Stimulated activated naive B cell treated with anti-CD40 and anti-IgM and Interleukin-4, amounts not matched to agents 10 μg/mL and 1 μg/mL and 100 μg/mL, for 72 hours (primary cell): Measurements from ENCODE around the gene NUCB2.

Experiments
- ATAC-seq, 2 donors: fragments of 150-1000 bp; cut with Tn5 transposase; replicated peaks; 2 replicates each; pipeline ENCODE4 v1.10.0; 2021; ENCODE audit warnings: moderate library complexity in 1 of 2
- DNase-seq: peaks from one replicate; pipeline ENCODE4 v3.0.0; 2021
- H3K27ac Mint-ChIP-seq: one replicate; pipeline ENCODE4 v1.8.0; 2022; ENCODE audit warnings: mild to moderate bottlenecking, mixed read lengths
- H3K27me3 Mint-ChIP-seq, 2 donors: one replicate each; pipeline ENCODE4 v1.8.0; 2022; ENCODE audit warnings: mixed read lengths in 2 of 2
- H3K36me3 Mint-ChIP-seq, 2 donors: one replicate each; pipeline ENCODE4 v1.8.0; 2022; ENCODE audit warnings: mixed read lengths in 2 of 2, mild to moderate bottlenecking in 1 of 2
- H3K4me1 Mint-ChIP-seq, 2 donors: one replicate each; pipeline ENCODE4 v1.8.0; 2022; ENCODE audit warnings: mixed read lengths in 2 of 2, mild to moderate bottlenecking in 1 of 2
- H3K4me3 Mint-ChIP-seq, 2 donors: one replicate each; pipeline ENCODE4 v1.8.0; 2022; ENCODE audit warnings: mild to moderate bottlenecking in 2 of 2, mixed read lengths in 2 of 2, moderate library complexity in 1 of 2
- H3K9me3 Mint-ChIP-seq, 2 donors: one replicate each; pipeline ENCODE4 v1.8.0; 2022; ENCODE audit warnings: mixed read lengths in 2 of 2, mild to moderate bottlenecking in 1 of 2

The NUCB2 gene

DNA sequence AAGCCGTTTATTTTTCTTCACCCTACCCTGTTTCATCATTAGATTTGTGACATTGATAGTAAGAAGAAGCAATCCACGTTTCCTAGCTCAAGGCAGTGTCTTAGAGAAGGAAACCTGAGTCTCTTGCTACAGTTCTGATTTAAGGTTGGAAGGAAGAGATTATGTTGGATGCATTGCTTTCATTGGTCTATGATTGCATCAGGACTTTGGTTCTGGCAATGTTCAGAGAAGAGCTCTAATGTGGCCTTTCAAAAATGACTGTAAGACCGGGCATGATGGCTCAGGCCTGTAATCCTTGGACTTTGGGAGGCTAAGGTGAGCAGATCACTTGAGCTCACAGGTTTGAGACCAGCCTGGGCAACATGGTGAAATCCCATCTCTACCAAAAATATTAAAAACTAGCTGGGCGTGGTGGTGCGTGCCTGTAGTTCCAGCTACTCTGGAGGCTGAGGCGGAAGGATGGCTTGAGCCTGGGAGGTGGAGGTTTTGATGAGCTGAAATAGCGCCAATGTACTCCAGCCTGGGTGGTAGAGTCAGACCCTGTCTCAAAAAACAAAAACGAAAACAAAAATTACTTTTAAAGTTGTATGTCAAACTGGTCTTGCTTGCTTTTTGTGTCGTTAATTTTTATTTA lies 4.1 kb downstream of the NUCB2 start:
- no peaks in the 10 kb centered on the region for H3K9me3 Mint-ChIP-seq
- no peak overlapping the region for H3K4me3 Mint-ChIP-seq
- no peak overlapping the region for H3K27ac Mint-ChIP-seq
- DNase-seq = no peak
- peaks cover 0 to 4% of the 10 kb centered on the region in 2 donors for H3K36me3 Mint-ChIP-seq
- H3K27me3 Mint-ChIP-seq = no peaks in the 10 kb centered on the region
- no peak for ATAC-seq
- H3K4me1 Mint-ChIP-seq = peaks cover 10 to 29% of the 10 kb centered on the region in 2 donors

DNA sequence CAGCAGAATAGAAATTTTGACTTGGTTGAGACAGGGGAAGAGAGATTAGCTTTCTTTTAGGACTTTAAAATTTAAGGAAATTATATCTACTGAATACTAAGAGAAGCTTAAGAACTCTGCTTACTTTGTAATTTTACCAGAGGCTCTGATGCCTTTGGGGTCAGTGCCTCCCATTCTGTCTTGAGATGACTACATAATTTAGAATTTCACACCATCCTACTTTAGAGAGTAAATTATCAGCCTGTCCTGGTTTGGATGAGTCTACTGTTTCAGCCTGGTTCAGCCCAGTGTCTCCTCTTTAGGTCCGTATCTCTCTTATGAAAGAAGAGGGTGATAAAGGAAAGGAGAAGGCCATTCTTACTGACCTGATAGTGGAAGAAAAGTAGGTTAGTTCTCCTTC lies 9.8 kb downstream of the NUCB2 start:
- peaks cover 4 to 8% of the 10 kb centered on the region in 2 donors for H3K36me3 Mint-ChIP-seq
- DNase-seq (no peak), ATAC-seq (no peak)
- no peaks in the 10 kb centered on the region for H3K27me3 Mint-ChIP-seq
- H3K4me3 Mint-ChIP-seq = no peak overlapping the region
- H3K27ac Mint-ChIP-seq = no peak overlapping the region
- no peaks in the 10 kb centered on the region for H3K4me1 Mint-ChIP-seq
- no peaks in the 10 kb centered on the region for H3K9me3 Mint-ChIP-seq

- no peak overlapping the region for H3K27ac Mint-ChIP-seq
- peaks cover 4 to 8% of the 10 kb centered on the region in 2 donors for H3K36me3 Mint-ChIP-seq
- H3K27me3 Mint-ChIP-seq = no peaks in the 10 kb centered on the region
- H3K4me3 Mint-ChIP-seq = no peak overlapping the region
- ATAC-seq (no peak), DNase-seq (no peak)
- H3K9me3 Mint-ChIP-seq = no peaks in the 10 kb centered on the region
- H3K4me1 Mint-ChIP-seq = no peaks in the 10 kb centered on the region
Measured at GRCh38 chr11:17287058-17287457, 10.5 kb downstream of the NUCB2 start.

GRCh38 chr11:17291710-17292109 lies 15.2 kb downstream of the NUCB2 start:
- DNase-seq (no peak), ATAC-seq (no peak)
- no peak overlapping the region for H3K4me3 Mint-ChIP-seq
- no peak overlapping the region for H3K27ac Mint-ChIP-seq
- no peaks in the 10 kb centered on the region for H3K27me3 Mint-ChIP-seq
- no peaks in the 10 kb centered on the region for H3K9me3 Mint-ChIP-seq
- peaks cover 4% of the 10 kb centered on the region in 2 donors for H3K36me3 Mint-ChIP-seq
- peaks cover 2 to 16% of the 10 kb centered on the region in 2 donors for H3K4me1 Mint-ChIP-seq

DNA sequence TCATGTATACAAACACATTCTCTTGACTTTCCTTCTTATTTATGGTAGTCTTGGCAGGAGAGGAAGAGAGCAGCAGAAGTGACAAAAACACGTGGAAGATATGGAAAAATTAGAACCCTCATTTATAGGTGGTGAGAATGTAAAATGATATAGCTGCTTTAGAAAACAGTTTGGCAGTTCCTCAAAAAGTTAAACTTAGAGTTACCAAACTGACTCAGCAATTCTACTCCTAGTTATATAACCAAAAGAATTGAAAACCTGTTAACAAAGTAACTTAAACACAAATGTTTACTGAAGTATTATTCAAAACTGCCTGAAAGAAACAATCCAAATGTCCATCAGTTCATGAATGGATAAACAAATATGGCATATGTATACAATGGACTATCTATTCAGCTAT lies 16.8 kb downstream of the NUCB2 start:
- no peak for DNase-seq
- no peaks in the 10 kb centered on the region for H3K9me3 Mint-ChIP-seq
- H3K27ac Mint-ChIP-seq = no peak overlapping the region
- peaks cover 2 to 16% of the 10 kb centered on the region in 2 donors for H3K4me1 Mint-ChIP-seq
- ATAC-seq = no peak
- H3K4me3 Mint-ChIP-seq = no peak overlapping the region
- no peaks in the 10 kb centered on the region for H3K27me3 Mint-ChIP-seq
- peaks cover 4 to 8% of the 10 kb centered on the region in 2 donors for H3K36me3 Mint-ChIP-seq

DNA sequence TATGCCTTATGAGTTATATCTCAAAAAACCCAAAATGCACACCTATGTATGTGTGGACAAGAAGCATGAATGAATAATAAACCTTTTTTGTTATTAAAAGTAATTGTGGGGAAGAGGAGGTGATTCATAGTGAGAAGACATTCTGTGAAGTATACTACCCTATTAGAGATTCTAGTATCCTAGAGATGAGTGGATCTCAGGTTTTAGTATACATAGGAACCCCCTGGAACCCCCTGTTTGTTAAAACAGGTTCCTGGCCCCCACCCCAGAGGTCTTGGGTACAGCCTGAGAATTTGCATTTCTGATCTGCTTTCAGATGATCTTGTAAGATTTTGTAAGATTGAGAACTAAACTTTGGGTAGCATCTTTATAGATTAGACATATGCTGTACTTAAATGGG lies 17.5 kb downstream of the NUCB2 start:
- ATAC-seq (peak; percentile 77 to 91), DNase-seq (no peak)
- Mint-ChIP-seq H3K27ac (peak overlapping the region; percentile 60), H3K9me3 (no peaks in the 10 kb centered on the region), H3K36me3 (peaks cover 4 to 10% of the 10 kb centered on the region in 2 donors), H3K27me3 (no peaks in the 10 kb centered on the region), H3K4me1 (peaks cover 2 to 16% of the 10 kb centered on the region in 2 donors), H3K4me3 (no peak overlapping the region)

- H3K9me3 Mint-ChIP-seq = no peaks in the 10 kb centered on the region
- ATAC-seq = peak in 1 of 2 donors; percentile 28
- no peak for DNase-seq
- H3K4me1 Mint-ChIP-seq = peaks cover 2 to 16% of the 10 kb centered on the region in 2 donors
- H3K4me3 Mint-ChIP-seq = no peak overlapping the region
- no peak overlapping the region for H3K27ac Mint-ChIP-seq
- H3K36me3 Mint-ChIP-seq = peaks cover 0 to 7% of the 10 kb centered on the region in 2 donors
- H3K27me3 Mint-ChIP-seq = no peaks in the 10 kb centered on the region
Measured at GRCh38 chr11:17296852-17297559, 20.5 kb downstream of the NUCB2 start.

GRCh38 chr11:17298302-17298701 lies 21.8 kb downstream of the NUCB2 start:
- DNase-seq (no peak), ATAC-seq (peak; percentile 39 to 70)
- Mint-ChIP-seq H3K4me3 (no peak overlapping the region), H3K9me3 (no peaks in the 10 kb centered on the region), H3K27me3 (no peaks in the 10 kb centered on the region), H3K36me3 (peaks cover 0 to 7% of the 10 kb centered on the region in 2 donors), H3K27ac (no peak overlapping the region), H3K4me1 (peaks cover 2 to 11% of the 10 kb centered on the region in 2 donors)

GRCh38 chr11:17300372-17300771 lies 23.8 kb downstream of the NUCB2 start:
- ATAC-seq = no peak
- no peaks in the 10 kb centered on the region for H3K27me3 Mint-ChIP-seq

DNA sequence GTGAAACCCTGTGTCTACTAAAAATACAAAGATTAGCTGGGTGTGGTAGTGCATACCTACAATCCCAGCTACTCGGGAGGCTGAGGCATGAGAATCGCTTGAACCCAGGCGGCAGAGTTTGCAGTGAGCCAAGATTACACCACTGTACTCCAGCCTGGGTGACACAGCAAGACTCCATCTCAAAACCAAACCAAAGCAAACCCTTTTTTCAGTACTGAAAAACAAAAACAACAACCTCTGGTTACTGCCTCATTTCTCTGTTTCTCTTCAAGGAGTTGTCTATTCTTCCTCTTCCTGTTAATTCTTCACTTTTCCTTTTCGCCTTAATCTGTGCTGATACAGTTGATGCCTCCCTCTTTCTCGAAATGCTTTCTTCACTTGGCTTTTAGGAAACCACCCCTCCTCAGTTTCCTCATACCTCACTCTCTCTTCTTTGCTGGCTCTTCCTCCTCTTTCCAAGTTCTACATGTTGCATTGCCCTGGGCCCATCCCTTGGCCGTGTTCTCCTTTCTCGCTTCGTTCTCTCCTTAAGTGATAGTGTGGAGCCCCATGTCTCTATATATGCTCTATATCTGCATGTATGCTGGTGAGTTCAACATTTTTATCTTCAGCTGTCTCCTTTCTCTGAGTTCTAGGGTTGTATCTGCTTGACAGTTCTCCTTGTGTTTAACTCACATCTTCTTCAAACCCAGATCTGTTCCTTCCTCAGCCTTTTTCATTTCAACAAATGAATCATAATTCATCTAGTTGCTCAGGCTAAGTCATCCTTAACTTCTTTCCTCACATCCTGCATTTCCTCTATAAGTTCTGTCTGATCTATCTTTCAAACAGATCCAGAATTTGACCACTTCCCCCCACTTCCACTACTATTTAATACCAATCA lies 37.1 kb downstream of the NUCB2 start:
- H3K4me3 Mint-ChIP-seq = no peak overlapping the region
- H3K4me1 Mint-ChIP-seq = no peaks in the 10 kb centered on the region
- peaks cover 2 to 4% of the 10 kb centered on the region in 2 donors for H3K36me3 Mint-ChIP-seq
- H3K27ac Mint-ChIP-seq = no peak overlapping the region
- DNase-seq (no peak), ATAC-seq (no peak)
- no peaks in the 10 kb centered on the region for H3K27me3 Mint-ChIP-seq
- no peaks in the 10 kb centered on the region for H3K9me3 Mint-ChIP-seq

More at GRCh38 chr11:17300372-17300771, 23.8 kb downstream of the NUCB2 start:
- H3K4me1 Mint-ChIP-seq = no peaks in the 10 kb centered on the region
- DNase-seq = no peak
- H3K9me3 Mint-ChIP-seq = no peaks in the 10 kb centered on the region
- H3K4me3 Mint-ChIP-seq = no peak overlapping the region
- peaks cover 2 to 7% of the 10 kb centered on the region in 2 donors for H3K36me3 Mint-ChIP-seq
- no peak overlapping the region for H3K27ac Mint-ChIP-seq

- H3K27me3 Mint-ChIP-seq = no peaks in the 10 kb centered on the region
- H3K4me3 Mint-ChIP-seq = no peak overlapping the region
- peaks cover 2 to 4% of the 10 kb centered on the region in 2 donors for H3K36me3 Mint-ChIP-seq
- no peak overlapping the region for H3K27ac Mint-ChIP-seq
- DNase-seq = no peak
- no peaks in the 10 kb centered on the region for H3K9me3 Mint-ChIP-seq
- H3K4me1 Mint-ChIP-seq = no peaks in the 10 kb centered on the region
- ATAC-seq = no peak
Measured at GRCh38 chr11:17314232-17314547, 37.7 kb downstream of the NUCB2 start.

- peaks cover 0 to 3% of the 10 kb centered on the region in 2 donors for H3K9me3 Mint-ChIP-seq
- DNase-seq = no peak
- H3K27me3 Mint-ChIP-seq = no peaks in the 10 kb centered on the region
- H3K4me3 Mint-ChIP-seq = no peak overlapping the region
- H3K36me3 Mint-ChIP-seq = peaks cover 4 to 5% of the 10 kb centered on the region in 2 donors
- H3K4me1 Mint-ChIP-seq = no peaks in the 10 kb centered on the region
- peak in 1 of 2 donors; percentile 39 for ATAC-seq
- no peak overlapping the region for H3K27ac Mint-ChIP-seq
Measured at GRCh38 chr11:17314904-17315426, 38.4 kb downstream of the NUCB2 start.

- Mint-ChIP-seq H3K4me3 (no peak overlapping the region), H3K27ac (no peak overlapping the region)
Measured at GRCh38 chr11:17328871-17329494, 52.4 kb downstream of the NUCB2 start.

GRCh38 chr11:17331669-17332068 lies 55.1 kb downstream of the NUCB2 start:
- Mint-ChIP-seq H3K27me3 (no peaks in the 10 kb centered on the region), H3K9me3 (no peaks in the 10 kb centered on the region), H3K27ac (no peak overlapping the region), H3K36me3 (peaks cover 0 to 4% of the 10 kb centered on the region in 2 donors), H3K4me3 (no peak overlapping the region), H3K4me1 (no peaks in the 10 kb centered on the region)
- DNase-seq (no peak), ATAC-seq (no peak)

More at GRCh38 chr11:17328871-17329494, 52.4 kb downstream of the NUCB2 start:
- DNase-seq (no peak), ATAC-seq (no peak)
- Mint-ChIP-seq H3K9me3 (peaks cover 0 to 6% of the 10 kb centered on the region in 2 donors), H3K4me1 (no peaks in the 10 kb centered on the region), H3K36me3 (peaks cover 7 to 10% of the 10 kb centered on the region in 2 donors), H3K27me3 (no peaks in the 10 kb centered on the region)
